ENCODE results near the gene DUSP14.
A peak's percentile ranks its signal among the peaks of the same experiment; 100 is the strongest.
"Not testable (repeated sequence)": the region's sequence is repeated elsewhere in the genome, so short reads cannot be mapped to it uniquely, and the experiment has no call there.

Gene DUSP14

DNA sequence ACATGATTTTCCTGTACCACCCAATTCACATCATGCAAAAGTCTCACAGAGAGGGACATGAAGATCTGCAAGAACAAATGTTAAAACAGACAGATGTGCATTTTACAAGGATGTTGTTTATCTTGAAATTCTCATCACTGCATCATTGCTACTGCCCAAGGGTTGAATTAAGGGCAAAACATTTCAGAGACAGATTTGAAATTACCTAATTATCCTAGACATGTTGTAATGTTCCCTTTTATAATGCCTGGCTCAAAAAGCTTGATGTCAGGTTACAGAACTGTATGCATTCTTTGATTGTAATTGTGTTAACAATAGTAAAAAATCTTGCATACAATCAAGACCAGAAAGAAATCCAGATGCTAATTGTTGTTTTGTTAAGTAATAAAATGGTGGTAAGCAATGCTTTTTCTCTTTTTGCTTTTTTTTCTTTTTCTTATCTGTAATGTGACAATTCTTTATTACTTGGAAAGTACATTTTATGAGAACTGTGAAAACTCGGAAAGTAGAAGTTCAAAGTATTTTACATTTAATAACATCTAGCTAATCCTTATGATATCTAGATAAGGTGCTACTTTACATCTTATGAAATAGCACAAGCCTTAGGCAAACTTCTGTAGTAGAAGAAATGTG is 3.6 kb upstream of the DUSP14 start:
- DNase-seq, result no peak

GRCh38 chr17:37488009-37488604 is 1.6 kb upstream of the DUSP14 start:
- DNase-seq, result peak; percentile 47

DNA sequence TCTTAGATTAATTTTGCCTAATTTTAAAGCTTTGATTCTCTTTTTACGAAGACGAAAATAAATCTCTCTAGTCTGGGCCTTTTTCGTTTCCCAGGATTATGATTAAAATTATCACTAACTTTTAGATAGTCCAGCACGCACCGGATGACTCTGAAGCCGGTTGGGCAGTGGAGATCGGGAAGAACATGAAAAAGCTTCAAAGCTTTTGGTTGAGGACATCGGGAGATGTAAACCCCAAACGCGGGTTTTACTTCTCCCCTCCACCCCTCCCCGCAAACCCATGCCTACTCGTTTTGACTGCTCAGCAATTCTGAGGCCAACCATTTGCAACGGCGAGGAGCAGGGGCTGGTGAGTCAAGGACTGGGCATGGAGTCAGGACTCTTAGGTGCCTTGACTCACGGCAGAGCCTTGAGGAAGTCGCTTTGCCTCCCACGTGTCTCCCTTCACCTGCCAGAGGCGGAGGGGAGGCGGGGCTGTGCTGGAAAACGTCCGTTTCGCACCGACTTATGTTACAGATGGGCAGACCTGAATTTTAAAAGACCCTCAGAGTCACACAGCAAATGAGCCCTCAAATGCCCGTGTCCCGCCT is 989 bp upstream of the DUSP14 start:
- DNase-seq, result peak; percentile 62

- peak; percentile 63 for DNase-seq
Measured at GRCh38 chr17:37490022-37490587, 414 bp downstream of the DUSP14 start.

DNA sequence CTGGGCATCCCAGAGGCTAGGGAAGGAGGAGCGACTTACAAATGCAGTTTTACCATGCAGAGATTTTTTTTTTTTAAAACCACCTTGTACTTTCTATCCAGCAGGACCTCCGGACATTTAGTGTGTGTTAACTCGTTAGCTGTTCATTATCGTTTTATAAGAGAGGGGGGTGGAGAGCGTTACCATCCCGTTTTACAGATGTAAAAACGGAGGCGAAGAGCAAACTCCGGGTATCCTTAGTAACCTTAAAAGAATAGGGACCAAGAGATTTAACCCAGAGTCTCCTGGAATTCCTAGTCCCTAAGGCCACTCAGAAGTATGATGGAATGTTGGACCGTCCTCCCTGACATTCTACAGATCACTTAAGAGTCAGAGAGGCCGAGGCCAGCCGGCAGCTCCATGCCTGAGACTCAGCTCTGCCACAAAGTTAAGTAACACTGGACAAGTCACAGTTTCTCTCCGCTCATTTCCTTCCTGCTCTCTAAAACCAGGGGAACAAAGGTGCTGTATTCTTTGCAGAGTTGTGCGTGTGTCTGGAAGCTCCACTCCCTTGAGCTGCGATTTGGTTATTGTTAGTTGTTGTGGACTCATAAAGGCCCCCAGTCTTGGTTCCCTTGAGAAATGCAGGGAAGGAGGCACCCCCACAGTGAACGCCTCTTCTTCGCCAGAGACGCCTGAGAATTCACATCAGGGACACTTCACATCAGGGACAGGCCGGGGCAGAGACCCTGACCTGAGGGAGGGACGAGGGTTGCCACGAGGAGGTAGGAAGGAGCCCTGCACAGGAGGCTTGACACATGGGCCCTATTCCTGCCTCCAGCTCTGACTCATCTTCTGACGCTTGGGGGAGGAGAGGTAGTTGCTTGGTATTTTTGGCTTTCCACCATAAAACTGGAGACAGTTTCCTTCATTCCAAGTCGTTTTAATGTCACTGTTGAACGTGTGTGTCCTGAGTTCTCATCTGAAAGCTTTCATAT is 1.2 kb downstream of the DUSP14 start:
- peak; percentile 39 for DNase-seq

GRCh38 chr17:37492167-37492566 is 2.5 kb downstream of the DUSP14 start:
- no peak for DNase-seq

DNA sequence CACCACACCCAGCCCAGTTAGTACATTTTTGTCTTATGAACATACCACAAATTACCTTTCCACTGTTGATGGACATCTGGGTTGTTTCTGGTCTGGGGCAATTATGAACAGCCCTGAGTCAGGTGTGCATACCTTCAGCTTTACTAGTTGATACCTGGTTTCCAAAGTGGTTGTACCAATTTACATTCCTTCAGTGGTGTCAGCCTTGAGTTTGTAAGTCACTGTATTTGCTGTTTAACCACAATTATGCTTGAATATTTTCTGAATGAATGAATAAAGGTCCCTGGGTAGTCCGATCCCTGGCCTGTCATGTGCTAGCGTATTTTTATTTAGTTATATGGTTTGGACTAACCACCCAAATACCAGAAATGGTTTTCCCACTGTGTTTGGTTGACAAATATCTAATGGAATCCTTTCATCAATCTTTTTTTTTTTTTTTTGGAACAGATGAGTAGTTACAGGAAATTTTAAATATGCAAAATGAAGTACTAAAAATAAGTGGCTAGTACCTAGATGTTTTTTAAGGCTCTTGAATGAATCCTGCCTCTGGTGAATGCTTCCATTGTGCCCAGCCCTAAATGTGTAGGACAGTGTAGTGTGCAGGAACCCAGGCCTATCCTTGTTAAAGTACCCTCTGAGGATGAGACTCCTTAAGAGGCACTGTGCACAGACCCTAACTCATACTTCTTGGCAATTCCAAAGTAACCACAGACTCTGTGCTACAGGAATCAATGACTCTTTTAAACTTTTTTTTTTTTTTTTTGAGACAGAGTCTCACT is 3.7 kb downstream of the DUSP14 start:
- no peak for DNase-seq

GRCh38 chr17:37494401-37494831 is 4.7 kb downstream of the DUSP14 start:
- DNase-seq, result no peak

- DNase-seq, result no peak
Measured at GRCh38 chr17:37494971-37495370, 5.3 kb downstream of the DUSP14 start.

DNA sequence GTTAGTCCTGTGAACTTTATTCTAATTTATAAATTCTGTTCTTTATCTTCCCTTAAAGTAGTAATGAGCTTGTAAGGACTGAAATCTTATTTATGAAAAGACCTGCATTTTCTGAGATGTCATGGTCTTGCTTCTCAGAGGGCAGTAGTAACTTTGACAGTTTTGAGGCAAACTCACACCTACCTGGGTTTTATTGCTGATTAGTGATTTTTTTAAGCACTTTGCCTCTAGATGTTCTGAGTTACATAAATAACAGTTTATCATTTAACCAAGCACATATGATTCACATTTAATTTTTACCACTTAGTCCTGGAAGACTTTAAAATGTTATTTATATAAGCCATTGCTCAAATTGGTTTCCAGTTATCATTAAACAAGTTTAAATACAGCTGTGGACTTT is 10.7 kb downstream of the DUSP14 start:
- DNase-seq, result no peak

- no peak for DNase-seq
Measured at GRCh38 chr17:37502009-37502936, 12.6 kb downstream of the DUSP14 start.

DNA sequence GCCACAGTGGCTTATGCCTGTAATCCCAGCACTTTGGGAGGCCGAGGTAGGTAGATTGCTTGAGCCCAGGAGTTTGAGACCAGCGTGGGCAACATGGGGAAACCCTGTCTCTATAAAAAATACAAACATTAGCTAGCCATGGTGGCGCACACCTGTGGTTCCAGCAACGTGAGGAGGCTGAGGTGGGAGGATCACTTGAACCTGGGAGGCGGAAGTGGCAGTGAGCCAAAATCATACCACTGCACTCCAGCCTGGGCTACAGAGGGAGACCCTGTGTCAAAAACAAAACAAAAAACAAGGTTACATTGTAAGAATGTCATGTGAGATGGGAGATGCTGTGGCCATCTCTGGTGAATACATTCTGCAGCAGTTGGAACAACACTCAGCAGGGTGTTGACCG is 13.5 kb downstream of the DUSP14 start:
- DNase-seq, result no peak

DNA sequence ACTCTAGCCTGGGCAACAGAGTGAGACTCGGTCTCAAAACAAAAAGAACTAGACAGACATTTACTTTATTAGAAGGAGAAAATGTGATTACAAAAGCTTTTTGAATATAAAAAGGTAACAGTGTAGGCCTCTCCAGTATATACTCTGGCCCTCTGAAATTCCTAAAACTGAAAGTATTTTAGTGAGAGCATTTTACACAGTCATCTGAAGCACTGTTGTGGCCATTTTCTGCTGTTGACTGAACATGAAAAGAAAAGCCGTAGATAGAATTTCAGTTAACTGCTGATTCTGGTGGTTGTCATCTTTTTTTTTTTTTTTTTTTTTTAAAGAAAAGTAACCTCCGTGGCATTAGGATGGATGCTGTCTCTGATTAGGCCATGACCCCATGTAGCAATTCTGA is 15.6 kb downstream of the DUSP14 start:
- peak; percentile 20 for DNase-seq

DNA sequence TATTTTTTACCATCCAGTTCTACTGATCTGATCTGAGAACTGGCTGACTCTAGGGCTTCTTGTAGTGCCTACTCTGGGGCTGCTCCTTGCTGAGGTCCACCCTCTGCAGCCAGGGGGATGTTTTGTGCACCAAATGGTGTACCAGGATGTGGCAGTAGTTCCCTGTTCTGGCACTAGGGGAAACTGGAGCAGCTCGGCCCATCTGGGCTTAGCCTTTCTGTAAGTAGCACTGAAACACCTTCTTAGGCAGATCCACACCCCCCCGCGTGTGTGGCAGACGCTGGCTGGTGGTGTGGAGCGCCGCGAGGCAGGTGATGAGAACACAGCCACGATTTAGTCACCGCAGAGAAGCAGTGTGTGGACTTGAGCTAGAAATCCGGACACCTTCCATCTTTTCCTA is 17.0 kb downstream of the DUSP14 start:
- peak; percentile 25 for DNase-seq

DNA sequence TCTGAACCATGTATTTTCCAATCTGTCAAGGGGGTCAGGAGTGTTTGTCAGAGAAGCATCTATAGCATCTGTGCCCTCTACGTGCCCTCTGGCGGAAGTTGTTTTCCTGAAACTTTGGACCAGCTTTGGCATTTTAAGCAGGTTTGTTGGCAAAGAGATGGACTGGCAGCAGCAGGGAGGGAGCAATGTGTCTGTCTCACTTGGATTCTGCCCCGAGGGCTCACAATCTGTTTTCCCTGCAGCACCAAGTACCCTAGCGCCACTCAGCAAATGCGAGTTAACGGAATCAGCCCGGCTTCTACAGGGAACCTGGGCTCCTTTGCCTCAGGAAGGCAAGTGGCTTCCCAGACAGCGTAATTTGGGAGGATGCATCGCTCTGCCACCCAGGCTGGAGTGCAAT is 17.4 kb downstream of the DUSP14 start:
- no peak for DNase-seq

- DNase-seq, result no peak
Measured at GRCh38 chr17:37510056-37510455, 20.4 kb downstream of the DUSP14 start.

DNA sequence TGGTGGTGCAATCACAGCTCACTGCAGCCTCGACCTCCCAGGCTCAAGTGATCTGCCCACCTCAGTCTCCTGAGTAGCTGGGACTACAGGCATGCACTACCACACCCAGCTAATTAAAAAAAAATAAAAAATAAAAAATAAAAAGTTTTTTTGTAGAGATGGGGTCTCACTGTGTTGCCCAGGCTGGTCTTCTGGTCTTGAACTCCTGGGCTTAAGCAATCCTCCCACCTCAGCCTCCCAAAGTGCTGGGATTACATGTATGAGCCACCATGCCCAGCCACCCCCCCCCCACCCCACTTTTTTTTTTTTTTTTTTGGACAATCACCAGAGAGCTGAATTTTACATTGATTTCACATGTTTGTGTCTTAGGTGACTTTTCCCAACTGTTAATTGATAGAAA is 22.0 kb downstream of the DUSP14 start:
- not testable (repeated sequence) for DNase-seq

- DNase-seq, result no peak
Measured at GRCh38 chr17:37512442-37513068, 22.9 kb downstream of the DUSP14 start.

- DNase-seq, result no peak
Measured at GRCh38 chr17:37513711-37514110, 24.0 kb downstream of the DUSP14 start.

DNA sequence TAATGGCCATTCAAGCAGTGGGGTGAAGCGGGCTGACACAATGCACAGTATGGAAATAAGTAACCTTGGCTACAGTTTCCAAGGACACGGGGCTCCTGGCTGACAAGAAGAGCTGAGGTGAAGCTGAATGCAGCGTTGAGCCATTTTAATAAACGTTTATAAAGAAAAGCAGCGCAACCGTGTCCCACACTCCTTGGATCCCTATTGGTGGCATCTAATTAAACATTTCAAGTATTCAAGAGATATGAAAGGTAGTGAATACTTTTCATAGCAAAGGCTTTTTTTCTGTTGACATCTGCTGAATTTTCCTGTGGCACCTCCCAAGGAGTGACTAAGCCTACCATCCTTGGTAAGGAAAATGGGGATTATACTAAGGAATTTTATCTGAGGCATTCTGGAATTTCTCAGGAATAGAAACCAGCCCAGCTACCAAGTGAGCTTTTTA is 26.5 kb downstream of the DUSP14 start:
- no peak for DNase-seq
